GM21723 (cell line): ENCODE data around the gene FRK.
"Not testable (repeated sequence)": the region's sequence is repeated elsewhere in the genome, so short reads cannot be mapped to it uniquely, and the experiment has no call there.

ENCODE experiments used
- ATAC-seq: cut with Tn5 transposase; IDR thresholded peaks from one replicate; pipeline ENCODE4 v1.9.1; 2021; ENCODE audit warnings: mild to moderate bottlenecking, moderate library complexity; ENCODE audit not compliant: unreplicated experiment

The FRK gene

GRCh38 chr6:115891111-115891669 is 169.5 kb downstream of the FRK start:
- peak; percentile 96 for ATAC-seq

DNA sequence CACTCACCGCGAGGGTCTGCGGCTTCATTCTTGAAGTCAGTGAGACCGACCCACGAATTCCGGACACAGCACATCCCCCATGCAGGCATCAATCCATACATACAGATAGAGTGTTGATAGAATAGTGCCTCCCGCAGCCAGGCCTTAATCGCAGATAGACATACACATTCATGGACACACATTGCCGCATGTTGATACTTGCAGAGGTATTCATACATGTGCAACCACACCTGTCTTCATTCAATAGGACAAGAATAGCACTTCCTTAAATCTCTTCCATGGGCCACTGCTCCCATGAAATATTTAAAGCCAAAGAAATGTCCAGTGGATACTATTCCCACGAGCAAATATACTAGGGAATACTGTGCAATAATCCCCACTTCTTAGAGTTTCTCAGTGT is 170.5 kb downstream of the FRK start:
- no peak for ATAC-seq

- ATAC-seq = not testable (repeated sequence)
Measured at GRCh38 chr6:115888687-115889470, 171.8 kb downstream of the FRK start.

DNA sequence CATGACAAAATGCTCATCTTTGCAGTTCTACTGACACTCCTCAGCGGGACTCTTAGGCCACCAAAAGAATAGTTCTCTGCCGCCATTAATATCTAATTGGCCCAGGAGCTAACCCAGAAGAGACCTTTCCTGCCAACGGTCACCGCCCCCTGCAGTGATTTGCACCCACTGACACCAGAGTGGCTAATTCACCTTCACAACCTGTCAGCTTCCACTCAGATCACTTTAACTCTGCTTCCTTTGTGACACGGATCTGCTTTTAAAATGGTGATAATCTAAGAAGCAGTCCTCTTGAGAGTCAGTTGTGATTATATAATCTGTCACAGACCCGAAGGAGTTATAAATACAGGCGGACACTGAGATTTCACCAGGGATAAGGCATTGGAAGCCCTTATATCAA is 172.8 kb downstream of the FRK start:
- ATAC-seq = no peak

GRCh38 chr6:115885636-115886366 is 174.9 kb downstream of the FRK start:
- peak; percentile 76 for ATAC-seq

DNA sequence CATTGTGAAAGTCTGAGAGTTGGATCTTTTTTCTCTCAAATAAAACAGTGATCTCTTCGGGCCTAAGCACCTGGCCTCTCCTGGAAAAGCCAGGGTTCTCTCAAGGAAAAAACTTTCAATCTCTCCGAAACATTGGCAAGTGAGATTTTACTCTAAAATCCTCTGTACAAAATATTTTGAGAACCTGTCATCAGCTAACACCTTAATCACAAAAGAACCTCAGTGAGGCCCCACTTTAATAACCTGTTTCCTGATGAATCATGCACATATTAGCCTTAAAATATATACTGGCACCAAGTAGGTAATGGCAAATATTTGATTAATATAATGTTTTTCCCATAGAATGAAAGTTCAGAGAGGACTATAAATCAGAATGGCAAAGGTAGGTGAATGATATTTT is 177.9 kb downstream of the FRK start:
- ATAC-seq = no peak

DNA sequence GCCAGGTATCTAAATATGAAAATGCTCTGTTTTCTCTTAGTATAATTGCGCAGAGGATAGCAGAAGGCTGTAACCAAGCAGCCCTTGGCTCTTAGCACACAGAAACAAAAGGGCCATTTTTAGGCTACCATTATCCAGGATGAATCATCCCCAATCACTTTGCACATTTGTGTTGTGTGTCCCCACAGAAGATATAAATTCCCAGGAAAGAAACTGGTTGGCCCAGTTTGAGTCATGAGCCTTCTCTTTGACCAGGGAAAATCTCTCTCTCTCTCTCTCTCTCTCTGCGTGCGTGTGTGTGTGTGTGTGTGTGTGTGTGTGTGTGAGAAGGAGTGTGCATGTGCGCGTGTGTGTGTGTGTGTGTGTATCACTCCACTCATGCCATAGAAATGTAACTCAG is 178.5 kb downstream of the FRK start:
- no peak for ATAC-seq
